22Rv1 (cell line): ENCODE data around the gene OR52N5.

ENCODE experiments used
- ZFX ChIP-seq: fragments of 450-650 bp; IDR thresholded peaks from 2 replicates; pipeline ENCODE4 v1.6.1; 2017; ENCODE audit warnings: antibody characterized with exemption, borderline replicate concordance
- TF ChIP-seq, protein P1 (sequence below): fragments of 450-650 bp; IDR thresholded peaks from 2 replicates; pipeline ENCODE4 v1.5.1; 2017; ENCODE audit warnings: mild to moderate bottlenecking

DNA sequence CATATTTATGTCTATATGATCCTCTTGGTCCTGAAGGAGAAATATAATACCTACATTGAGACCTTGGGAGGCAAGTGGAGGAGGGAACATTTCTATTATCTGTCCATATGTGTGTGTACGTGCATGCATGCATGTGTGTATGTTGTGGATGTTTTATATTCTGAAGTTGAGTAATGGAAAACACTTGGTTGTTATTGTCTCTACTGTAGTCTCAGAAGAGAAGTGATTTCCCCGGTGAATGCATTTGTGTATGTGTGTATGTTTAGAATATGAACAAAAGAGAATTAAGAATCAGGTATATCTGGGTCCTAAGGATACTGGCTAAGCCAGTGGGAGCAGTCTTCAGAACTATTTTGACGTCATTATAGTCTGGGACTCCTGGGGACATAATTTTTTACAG is 8.0 kb upstream of the OR52N5 start, which contains the start of gene OR52N1:
- TF ChIP-seq, protein P1, sequence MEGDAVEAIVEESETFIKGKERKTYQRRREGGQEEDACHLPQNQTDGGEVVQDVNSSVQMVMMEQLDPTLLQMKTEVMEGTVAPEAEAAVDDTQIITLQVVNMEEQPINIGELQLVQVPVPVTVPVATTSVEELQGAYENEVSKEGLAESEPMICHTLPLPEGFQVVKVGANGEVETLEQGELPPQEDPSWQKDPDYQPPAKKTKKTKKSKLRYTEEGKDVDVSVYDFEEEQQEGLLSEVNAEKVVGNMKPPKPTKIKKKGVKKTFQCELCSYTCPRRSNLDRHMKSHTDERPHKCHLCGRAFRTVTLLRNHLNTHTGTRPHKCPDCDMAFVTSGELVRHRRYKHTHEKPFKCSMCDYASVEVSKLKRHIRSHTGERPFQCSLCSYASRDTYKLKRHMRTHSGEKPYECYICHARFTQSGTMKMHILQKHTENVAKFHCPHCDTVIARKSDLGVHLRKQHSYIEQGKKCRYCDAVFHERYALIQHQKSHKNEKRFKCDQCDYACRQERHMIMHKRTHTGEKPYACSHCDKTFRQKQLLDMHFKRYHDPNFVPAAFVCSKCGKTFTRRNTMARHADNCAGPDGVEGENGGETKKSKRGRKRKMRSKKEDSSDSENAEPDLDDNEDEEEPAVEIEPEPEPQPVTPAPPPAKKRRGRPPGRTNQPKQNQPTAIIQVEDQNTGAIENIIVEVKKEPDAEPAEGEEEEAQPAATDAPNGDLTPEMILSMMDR, result no peak
- TF ChIP-seq ZFX, result no peak
